MM.1S (cell line): ENCODE results near the gene ISCU.
A peak's percentile ranks its signal among the peaks of the same experiment; 100 is the strongest.

Experiments
- DNase-seq: peaks from one replicate; pipeline ENCODE4 v3.0.0-alpha.2; 2015
- H2AFZ ChIP-seq: fragments of 300-600 bp; sonication (generic); 2 replicates; pipeline ENCODE4 v1.6.0; 2016; ENCODE audit warnings: antibody characterized with exemption, low read length
- H3F3A ChIP-seq: fragments of 300-600 bp; sonication (generic); 2 replicates; pipeline ENCODE4 v1.6.1; 2016; ENCODE audit warnings: mild to moderate bottlenecking, antibody characterized with exemption, low read length, moderate library complexity, mixed read lengths; ENCODE audit not compliant: insufficient read depth
- H3K27ac ChIP-seq: fragments of 300-600 bp; sonication (generic); 2 replicates; pipeline ENCODE4 v1.5.1; 2016; ENCODE audit warnings: mild to moderate bottlenecking, low read length
- H3K27me3 ChIP-seq: fragments of 300-600 bp; sonication (generic); replicated peaks from 2 replicates; pipeline ENCODE4 v1.6.0; 2016; ENCODE audit warnings: low read length; ENCODE audit not compliant: insufficient read depth
- H3K36me3 ChIP-seq: fragments of 300-600 bp; sonication (generic); replicated peaks from 2 replicates; pipeline ENCODE4 v1.6.1; 2016; ENCODE audit warnings: mild to moderate bottlenecking, low read length, mixed read lengths; ENCODE audit not compliant: insufficient read depth
- H3K4me1 ChIP-seq: fragments of 300-600 bp; sonication (generic); 2 replicates; pipeline ENCODE4 v1.6.1; 2016; ENCODE audit warnings: low read length, mixed read lengths
- H3K4me2 ChIP-seq: fragments of 300-600 bp; sonication (generic); 2 replicates; pipeline ENCODE4 v1.6.0; 2016; ENCODE audit warnings: low read depth, low read length
- H3K4me3 ChIP-seq: fragments of 300-600 bp; sonication (generic); 2 replicates; pipeline ENCODE4 v1.5.1; 2016; ENCODE audit warnings: low read length, mixed read lengths
- H3K79me2 ChIP-seq: fragments of 300-600 bp; sonication (generic); 2 replicates; pipeline ENCODE4 v1.6.1; 2016; ENCODE audit warnings: mixed run types, low read length, mixed read lengths
- H3K9ac ChIP-seq: fragments of 300-600 bp; sonication (generic); 2 replicates; pipeline ENCODE4 v1.6.1; 2016; ENCODE audit warnings: low read length, mixed read lengths
- H3K9me2 ChIP-seq: fragments of 300-600 bp; sonication (generic); replicated peaks from 2 replicates; pipeline ENCODE4 v1.6.1; 2016; ENCODE audit warnings: mild to moderate bottlenecking, low read length, mixed read lengths; ENCODE audit not compliant: insufficient read depth
- H3K9me3 ChIP-seq: fragments of 300-600 bp; sonication (generic); replicated peaks from 2 replicates; pipeline ENCODE4 v1.6.1; 2016; ENCODE audit warnings: mild to moderate bottlenecking, low read length, mixed read lengths; ENCODE audit not compliant: insufficient read depth
- H4K20me1 ChIP-seq: fragments of 300-600 bp; sonication (generic); 2 replicates; pipeline ENCODE4 v1.6.1; 2016; ENCODE audit warnings: mild to moderate bottlenecking, low read length, moderate library complexity, mixed read lengths; ENCODE audit not compliant: insufficient read depth
- EZH2 ChIP-seq: fragments of 300-600 bp; sonication (generic); optimal IDR thresholded peaks from 2 replicates; pipeline ENCODE3; 2017; ENCODE audit warnings: low read depth, mild to moderate bottlenecking, antibody characterized with exemption, low read length, mixed read lengths
- EZH2phosphoT487 ChIP-seq: fragments of 300-600 bp; sonication (generic); IDR thresholded peaks from 2 replicates; pipeline ENCODE4 v1.6.1; 2018; ENCODE audit warnings: antibody characterized with exemption, low read length
- TF ChIP-seq, protein P1 (sequence below): fragments of 300-600 bp; sonication (generic); IDR thresholded peaks from 2 replicates; pipeline ENCODE4 v1.5.1; 2016; ENCODE audit warnings: antibody characterized with exemption, low read length, mixed read lengths

The ISCU gene

DNA sequence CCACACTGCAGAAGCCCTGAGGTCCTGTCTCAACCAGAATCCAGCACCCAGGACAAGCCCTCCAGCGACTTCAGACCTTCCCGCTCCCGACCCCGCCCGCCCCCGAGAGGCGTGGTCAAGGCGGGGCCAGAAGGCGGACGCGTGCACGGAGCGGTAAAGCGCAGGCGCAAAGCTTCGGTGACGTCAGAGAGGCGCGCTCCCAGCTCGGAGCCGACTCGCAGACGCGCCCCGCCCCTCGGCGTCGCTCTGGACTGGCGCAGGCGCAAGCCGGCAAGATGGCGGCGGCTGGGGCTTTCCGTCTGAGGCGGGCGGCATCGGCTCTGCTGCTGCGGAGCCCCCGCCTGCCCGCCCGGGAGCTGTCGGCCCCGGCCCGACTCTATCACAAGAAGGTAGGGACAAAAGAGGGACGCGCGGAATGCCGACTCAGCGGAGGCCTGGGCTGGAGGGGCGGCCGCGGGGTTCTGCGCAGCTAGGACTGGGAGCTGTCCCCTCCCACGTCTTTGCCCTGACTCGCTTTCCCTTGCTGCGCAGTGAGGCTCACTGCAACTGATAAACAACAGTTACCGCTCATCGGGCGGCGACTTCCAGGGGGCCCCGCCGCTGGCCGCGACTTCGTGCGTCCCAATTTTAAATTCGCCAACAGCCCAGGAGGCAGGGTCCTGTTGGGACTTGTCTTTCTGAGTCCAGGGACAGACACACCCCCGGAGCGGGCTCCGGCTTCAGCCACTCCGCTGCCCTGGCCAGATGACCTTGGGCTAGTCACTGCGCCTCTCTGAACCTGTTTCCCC is at the start of gene ISCU:
ISCU (plus strand) TSS at position 249 of the 788 bp plus-strand sequence; CDS start at position 276, 27 bp downstream.
- TF ChIP-seq EZH2 (no peak), EZH2phosphoT487 (no peak)
- TF ChIP-seq, protein P1, sequence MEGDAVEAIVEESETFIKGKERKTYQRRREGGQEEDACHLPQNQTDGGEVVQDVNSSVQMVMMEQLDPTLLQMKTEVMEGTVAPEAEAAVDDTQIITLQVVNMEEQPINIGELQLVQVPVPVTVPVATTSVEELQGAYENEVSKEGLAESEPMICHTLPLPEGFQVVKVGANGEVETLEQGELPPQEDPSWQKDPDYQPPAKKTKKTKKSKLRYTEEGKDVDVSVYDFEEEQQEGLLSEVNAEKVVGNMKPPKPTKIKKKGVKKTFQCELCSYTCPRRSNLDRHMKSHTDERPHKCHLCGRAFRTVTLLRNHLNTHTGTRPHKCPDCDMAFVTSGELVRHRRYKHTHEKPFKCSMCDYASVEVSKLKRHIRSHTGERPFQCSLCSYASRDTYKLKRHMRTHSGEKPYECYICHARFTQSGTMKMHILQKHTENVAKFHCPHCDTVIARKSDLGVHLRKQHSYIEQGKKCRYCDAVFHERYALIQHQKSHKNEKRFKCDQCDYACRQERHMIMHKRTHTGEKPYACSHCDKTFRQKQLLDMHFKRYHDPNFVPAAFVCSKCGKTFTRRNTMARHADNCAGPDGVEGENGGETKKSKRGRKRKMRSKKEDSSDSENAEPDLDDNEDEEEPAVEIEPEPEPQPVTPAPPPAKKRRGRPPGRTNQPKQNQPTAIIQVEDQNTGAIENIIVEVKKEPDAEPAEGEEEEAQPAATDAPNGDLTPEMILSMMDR, result no peak
- H3K4me3 ChIP-seq, result peak within 1 kb of the TSS; percentile 98
- no peaks in the 10 kb centered on the region for H3K27me3 ChIP-seq
- peak within 1 kb of the TSS; percentile 85 for H2AFZ ChIP-seq
- H3K27ac ChIP-seq, result peak within 1 kb of the TSS; percentile 100
- peak within 1 kb of the TSS; percentile 98 for H3K9ac ChIP-seq
- no peaks in the 10 kb centered on the region; the same call in 1 of the 2 replicates for H3K36me3 ChIP-seq
- H3K9me2 ChIP-seq, result no peaks in the 10 kb centered on the region
- peak; percentile 98 for DNase-seq
- peaks cover 81% of the 10 kb centered on the region for H3K79me2 ChIP-seq
- H3K9me3 ChIP-seq, result no peaks in the 10 kb centered on the region
- H4K20me1 ChIP-seq, result peaks cover 11% of the 10 kb centered on the region; the same call in 1 of the 2 replicates
- H3F3A ChIP-seq, result peaks cover 60% of the 10 kb centered on the region
- H3K4me2 ChIP-seq, result peak within 1 kb of the TSS; percentile 96
- H3K4me1 ChIP-seq, result peaks cover 42% of the 10 kb centered on the region

DNA sequence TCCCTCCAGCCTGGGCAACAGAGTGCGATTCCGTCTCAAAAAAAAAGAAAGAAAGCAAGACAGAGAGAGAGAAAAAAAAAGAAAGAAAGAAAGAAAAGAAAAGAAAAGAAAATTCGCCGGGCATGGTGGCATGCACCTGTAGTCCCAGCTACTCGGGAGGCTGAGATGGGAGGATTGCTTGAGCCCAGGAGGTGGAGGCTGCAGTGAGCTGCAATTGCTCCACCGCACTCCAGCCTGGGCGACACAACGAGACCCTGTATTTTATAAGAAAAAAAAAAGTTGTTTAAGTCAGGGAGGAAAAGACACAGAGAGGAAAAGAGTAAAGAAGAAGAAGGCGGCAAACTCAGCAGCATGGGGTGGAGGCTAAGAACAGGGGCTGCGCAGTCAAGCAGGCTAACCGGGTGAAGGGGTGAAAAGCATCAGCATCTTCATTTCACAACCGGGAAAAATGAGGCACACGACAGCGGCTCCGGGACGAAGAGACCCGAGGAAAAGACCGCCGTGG is 47.9 kb upstream of the ISCU start:
- no peak overlapping the region for H3K27ac ChIP-seq
- peak overlapping the region; percentile 52 for H2AFZ ChIP-seq
- peaks cover 43% of the 10 kb centered on the region for H3K79me2 ChIP-seq
- no peaks in the 10 kb centered on the region for H4K20me1 ChIP-seq
- DNase-seq, result peak; percentile 12
- H3K4me2 ChIP-seq, result peak overlapping the region; percentile 62; the same call in 1 of the 2 replicates
- H3K4me1 ChIP-seq, result 0 out of 2 replicates have a peak, but pooled peaks cover 6% of the 10 kb centered on the region
- H3K4me3 ChIP-seq, result peak overlapping the region; percentile 57
- H3K9ac ChIP-seq, result no peak overlapping the region; the same call in 1 of the 2 replicates
- no peaks in the 10 kb centered on the region for H3K27me3 ChIP-seq
- H3K9me3 ChIP-seq, result no peaks in the 10 kb centered on the region
- H3K36me3 ChIP-seq, result no peaks in the 10 kb centered on the region; the same call in 1 of the 2 replicates
- 0 out of 2 replicates have a peak, but pooled peaks cover under 1% of the 10 kb centered on the region for H3F3A ChIP-seq
- no peaks in the 10 kb centered on the region for H3K9me2 ChIP-seq
- TF ChIP-seq EZH2phosphoT487 (no peak), EZH2 (no peak)
- TF ChIP-seq, protein P1, result no peak

DNA sequence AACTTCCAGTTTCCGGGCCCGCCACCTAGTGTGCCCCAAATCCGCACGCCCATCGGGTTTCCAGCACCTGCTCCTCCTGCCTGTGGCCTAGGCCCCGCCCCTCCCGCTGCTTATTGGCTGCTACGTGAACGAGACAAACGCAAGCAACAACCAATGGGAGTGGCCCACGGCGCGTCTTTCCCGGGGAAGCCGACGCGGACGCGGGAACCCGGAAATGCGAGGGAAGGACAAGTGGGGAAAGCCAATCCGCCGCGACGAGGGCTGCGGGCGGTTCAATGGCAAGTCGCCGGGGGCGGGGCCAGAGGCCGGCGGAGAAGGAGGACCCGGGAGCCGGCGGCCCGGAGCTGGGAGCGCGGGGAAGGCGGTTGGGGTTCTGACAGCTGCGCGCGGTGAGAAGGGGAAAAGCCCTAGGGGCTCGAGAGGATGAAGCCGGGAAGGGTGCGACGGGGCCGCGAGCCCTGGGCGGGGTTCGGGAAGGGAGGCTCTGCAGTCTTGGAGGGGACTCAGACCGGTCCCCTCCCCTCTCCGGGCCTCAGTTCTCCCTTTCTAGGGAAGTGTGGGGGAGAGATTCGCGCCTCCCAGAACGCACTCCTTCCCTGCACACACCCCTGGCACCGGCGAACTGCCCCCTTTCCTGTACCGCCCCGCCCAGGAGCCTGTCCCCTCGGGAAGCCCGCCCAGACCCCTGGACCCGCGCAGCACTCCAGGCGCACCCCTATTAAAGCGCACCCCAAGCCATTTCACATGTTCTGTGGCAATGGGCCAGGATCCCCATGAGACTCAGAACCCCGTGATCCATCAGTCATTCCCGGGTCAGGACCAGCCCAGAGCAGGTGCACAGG is 47.2 kb upstream of the ISCU start, which contains the start of gene FICD:
FICD (plus strand) TSS at position 305 of the 842 bp plus-strand sequence. CDS start 1,696 bp downstream, outside the sequence.
- peak within 1 kb of the TSS; percentile 72 for H3K4me2 ChIP-seq
- 0 out of 2 replicates have a peak, but pooled peaks cover 6% of the 10 kb centered on the region for H3K4me1 ChIP-seq
- no peaks in the 10 kb centered on the region for H4K20me1 ChIP-seq
- H3K36me3 ChIP-seq, result peaks cover 2% of the 10 kb centered on the region; the same call in 1 of the 2 replicates
- H3K9ac ChIP-seq, result peak within 1 kb of the TSS; percentile 91
- H2AFZ ChIP-seq, result peak within 1 kb of the TSS; percentile 70
- H3K27me3 ChIP-seq, result no peaks in the 10 kb centered on the region
- H3K9me3 ChIP-seq, result no peaks in the 10 kb centered on the region
- DNase-seq, result peak; percentile 99
- H3K9me2 ChIP-seq, result no peaks in the 10 kb centered on the region
- H3K79me2 ChIP-seq, result peaks cover 50% of the 10 kb centered on the region
- TF ChIP-seq, protein P1, result no peak
- H3F3A ChIP-seq, result peaks cover 8% of the 10 kb centered on the region; the same call in 1 of the 2 replicates
- H3K4me3 ChIP-seq, result peak within 1 kb of the TSS; percentile 96
- H3K27ac ChIP-seq, result peak within 1 kb of the TSS; percentile 47; the same call in 1 of the 2 replicates
